ENCODE data around the gene MAMLD1.

Gene MAMLD1

DNA sequence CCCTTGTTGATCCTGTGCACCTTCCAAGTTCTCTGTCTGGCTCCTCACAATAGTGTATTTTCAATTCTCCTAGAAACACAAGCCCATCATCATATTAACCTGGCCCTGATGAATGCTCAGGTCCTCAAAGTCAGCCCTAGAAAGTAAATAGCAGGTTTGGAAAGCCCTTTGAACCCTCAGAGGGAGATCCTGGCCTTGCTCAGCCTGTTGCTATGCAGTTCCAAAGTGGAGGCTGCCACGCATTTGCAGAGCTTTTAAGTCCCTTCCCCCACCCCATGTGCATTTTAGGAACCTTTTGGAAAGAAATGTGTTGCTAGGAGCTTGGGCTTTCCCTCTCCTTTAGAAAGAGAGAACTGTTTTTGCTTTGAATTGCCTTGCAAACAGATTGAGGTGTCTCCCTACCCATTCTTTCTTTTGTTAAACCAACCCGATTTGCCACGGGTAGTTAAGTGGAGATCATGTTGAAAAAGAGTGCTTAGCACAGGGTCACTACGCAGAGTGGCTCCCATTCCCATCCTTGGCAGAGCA lies 12.2 kb downstream of the MAMLD1 start:
- in situ Hi-C loops (cut with MboI; ENCODE audit: low pct_unique_long_range_greater_than_20kb, low sequenced_read_pairs, unreplicated experiment) = no loop called here
- TF ChIP-seq, protein P1, sequence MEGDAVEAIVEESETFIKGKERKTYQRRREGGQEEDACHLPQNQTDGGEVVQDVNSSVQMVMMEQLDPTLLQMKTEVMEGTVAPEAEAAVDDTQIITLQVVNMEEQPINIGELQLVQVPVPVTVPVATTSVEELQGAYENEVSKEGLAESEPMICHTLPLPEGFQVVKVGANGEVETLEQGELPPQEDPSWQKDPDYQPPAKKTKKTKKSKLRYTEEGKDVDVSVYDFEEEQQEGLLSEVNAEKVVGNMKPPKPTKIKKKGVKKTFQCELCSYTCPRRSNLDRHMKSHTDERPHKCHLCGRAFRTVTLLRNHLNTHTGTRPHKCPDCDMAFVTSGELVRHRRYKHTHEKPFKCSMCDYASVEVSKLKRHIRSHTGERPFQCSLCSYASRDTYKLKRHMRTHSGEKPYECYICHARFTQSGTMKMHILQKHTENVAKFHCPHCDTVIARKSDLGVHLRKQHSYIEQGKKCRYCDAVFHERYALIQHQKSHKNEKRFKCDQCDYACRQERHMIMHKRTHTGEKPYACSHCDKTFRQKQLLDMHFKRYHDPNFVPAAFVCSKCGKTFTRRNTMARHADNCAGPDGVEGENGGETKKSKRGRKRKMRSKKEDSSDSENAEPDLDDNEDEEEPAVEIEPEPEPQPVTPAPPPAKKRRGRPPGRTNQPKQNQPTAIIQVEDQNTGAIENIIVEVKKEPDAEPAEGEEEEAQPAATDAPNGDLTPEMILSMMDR (IDR thresholded peaks at IDR 0.05; ENCODE audit: extremely low read depth, insufficient read depth, missing control alignments) = no peak
- no peak for DNase-seq (ENCODE audit: low spot score)

DNA sequence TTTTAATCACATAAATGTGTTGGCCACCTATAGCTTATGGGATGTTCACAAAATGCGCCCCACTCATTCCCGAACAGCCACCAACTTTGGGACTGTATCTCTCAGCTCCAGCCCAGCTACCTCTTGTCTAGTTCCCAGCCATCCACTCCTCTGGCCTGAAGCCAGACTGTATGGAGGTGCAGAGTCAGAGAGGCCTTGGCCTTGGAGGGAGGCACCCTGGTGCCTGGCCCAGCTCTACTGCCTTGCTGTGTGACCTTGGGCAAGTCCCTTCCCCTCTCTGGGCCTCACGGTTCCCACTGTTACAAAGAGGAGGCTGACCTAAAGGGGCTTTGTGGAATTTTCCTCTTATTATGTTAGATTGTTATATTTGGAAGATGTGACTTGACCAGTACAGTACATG lies 13.9 kb downstream of the MAMLD1 start:
- TF ChIP-seq, protein P1 (IDR thresholded peaks at IDR 0.05; ENCODE audit: extremely low read depth, insufficient read depth, missing control alignments) = no peak
- DNase-seq (ENCODE audit: low spot score) = no peak
- in situ Hi-C loops (cut with MboI; ENCODE audit: low pct_unique_long_range_greater_than_20kb, low sequenced_read_pairs, unreplicated experiment) = no loop called here

DNA sequence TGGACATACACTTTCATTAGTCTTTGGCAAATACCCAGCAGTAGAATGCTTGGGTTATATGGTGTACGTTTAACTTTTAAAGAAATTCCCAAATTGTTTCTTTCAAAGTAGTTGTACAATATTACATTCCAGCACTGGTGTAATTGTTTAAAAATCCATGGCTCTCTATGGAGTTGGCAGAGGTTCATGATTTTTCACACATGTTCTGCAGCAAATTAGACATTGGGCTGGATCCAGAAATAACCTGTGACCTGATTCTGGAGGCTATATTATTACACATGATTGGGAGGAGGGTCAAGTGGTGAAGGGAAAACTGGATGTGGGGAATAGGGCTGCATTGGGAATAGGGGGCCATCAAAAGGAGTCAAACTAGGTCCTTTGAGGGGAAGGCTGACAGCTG lies 41.9 kb downstream of the MAMLD1 start:
- TF ChIP-seq, protein P1 (IDR thresholded peaks at IDR 0.05; ENCODE audit: extremely low read depth, insufficient read depth, missing control alignments) = no peak
- DNase-seq (ENCODE audit: low spot score) = no peak

DNA sequence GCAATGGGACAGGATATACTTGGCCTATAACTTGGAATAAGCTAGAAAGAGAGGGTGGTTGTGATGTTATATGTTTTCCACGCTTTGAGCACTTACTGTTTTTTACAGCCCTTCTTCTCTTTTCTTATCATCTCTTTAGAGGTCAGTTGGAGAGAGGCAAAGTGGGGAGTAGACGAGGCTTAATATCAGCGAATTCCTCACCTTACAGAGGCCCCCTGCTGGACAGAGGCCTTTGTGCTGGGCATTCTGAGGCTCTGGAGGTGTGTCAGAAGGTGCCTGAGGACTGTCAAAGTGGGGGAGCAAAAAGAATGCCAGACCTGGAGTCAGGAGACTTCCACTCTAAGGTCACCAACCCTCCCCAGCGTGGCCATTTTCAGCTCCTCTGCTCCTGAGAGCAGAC lies 42.5 kb downstream of the MAMLD1 start:
- in situ Hi-C loops (cut with MboI; ENCODE audit: low pct_unique_long_range_greater_than_20kb, low sequenced_read_pairs, unreplicated experiment) = no loop called here
- TF ChIP-seq, protein P1 (IDR thresholded peaks at IDR 0.05; ENCODE audit: extremely low read depth, insufficient read depth, missing control alignments) = peak; percentile 36
- no peak for DNase-seq (ENCODE audit: low spot score)

More for the DNA sequence above, 41.9 kb downstream of the MAMLD1 start:
- in situ Hi-C loops (cut with MboI; ENCODE audit: low pct_unique_long_range_greater_than_20kb, low sequenced_read_pairs, unreplicated experiment) = no loop called here

DNA sequence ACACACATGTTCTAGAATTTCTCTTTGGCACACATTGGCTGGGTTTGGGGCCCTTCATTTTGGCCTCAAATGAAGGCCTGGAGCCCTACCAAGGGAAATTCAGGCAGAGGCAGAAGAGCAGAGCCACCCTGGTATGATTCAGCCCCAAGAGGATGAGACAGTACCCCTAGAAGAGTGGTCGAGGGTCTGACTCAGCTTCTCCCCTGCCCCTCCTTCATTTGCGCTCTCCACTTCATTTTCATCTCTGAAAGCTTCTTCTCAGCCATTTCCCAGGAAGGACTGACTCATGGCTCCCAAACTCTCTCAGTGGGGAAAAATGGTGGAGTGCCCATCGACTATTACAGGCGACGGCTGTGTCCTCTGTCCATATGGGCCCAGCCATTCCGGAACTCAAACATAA lies 43.5 kb downstream of the MAMLD1 start:
- TF ChIP-seq, protein P1 (IDR thresholded peaks at IDR 0.05; ENCODE audit: extremely low read depth, insufficient read depth, missing control alignments) = no peak
- in situ Hi-C loops (cut with MboI; ENCODE audit: low pct_unique_long_range_greater_than_20kb, low sequenced_read_pairs, unreplicated experiment) = no loop called here
- DNase-seq (ENCODE audit: low spot score) = no peak

DNA sequence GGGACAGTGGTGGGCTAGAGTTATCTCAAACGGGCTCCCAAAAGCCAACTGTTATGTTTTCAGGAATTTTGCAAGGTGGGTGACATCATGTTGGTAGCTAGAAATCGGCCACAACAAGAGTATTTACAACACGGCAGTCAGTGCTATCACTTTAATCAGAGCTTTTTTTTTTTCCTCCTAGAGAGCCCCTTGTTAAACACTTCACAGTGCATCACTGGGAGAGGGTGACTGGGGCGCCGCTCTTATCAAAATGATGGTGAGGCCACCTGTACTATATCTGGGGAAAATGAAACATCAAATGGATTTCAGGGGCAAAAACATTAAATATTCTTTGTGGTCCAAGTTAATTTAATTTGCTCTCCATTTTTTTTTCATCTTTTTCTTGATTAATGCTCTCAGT lies 44.9 kb downstream of the MAMLD1 start:
- TF ChIP-seq, protein P1 (IDR thresholded peaks at IDR 0.05; ENCODE audit: extremely low read depth, insufficient read depth, missing control alignments) = no peak
- in situ Hi-C loops (cut with MboI; ENCODE audit: low pct_unique_long_range_greater_than_20kb, low sequenced_read_pairs, unreplicated experiment) = no loop called here
- no peak for DNase-seq (ENCODE audit: low spot score)

DNA sequence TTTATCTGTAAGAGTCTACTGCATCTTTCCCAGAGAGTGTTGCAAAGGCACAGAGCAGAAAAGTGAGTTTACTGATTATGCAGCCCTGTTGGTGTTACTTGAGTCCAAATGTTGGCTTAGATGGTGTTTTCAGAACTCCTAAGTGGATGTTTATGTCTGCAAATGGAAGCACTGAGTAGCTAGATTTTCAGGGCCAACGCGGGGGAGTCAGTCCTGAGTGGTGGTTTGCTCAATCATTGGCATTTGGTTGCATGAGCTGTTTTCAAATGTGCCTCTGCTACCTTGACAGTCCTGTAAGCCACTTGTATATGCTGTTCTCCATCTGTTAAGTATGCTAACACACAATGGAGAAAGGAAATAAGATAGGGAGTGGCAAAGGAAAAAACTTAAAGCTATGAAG lies 45.4 kb downstream of the MAMLD1 start:
- in situ Hi-C loops (cut with MboI; ENCODE audit: low pct_unique_long_range_greater_than_20kb, low sequenced_read_pairs, unreplicated experiment) = no loop called here
- no peak for DNase-seq (ENCODE audit: low spot score)
- TF ChIP-seq, protein P1 (IDR thresholded peaks at IDR 0.05; ENCODE audit: extremely low read depth, insufficient read depth, missing control alignments) = no peak

All from GM13977 (cell line).